ENCODE results near the gene SNAP25.

SNAP25 gene

GRCh38 chr20:10324198-10324847 lies 105.7 kb downstream of the SNAP25 start:
- no peak overlapping the region for H3K4me3 ChIP-seq (ENCODE audit: low read length)
- H3K36me3 ChIP-seq (replicated peaks; ENCODE audit: insufficient read depth, low read length): no peaks in the 10 kb centered on the region
- no peaks in the 10 kb centered on the region for H3K9me2 ChIP-seq (replicated peaks; ENCODE audit: insufficient read depth, low read length)
- H3K4me2 ChIP-seq (ENCODE audit: low read depth, low read length): no peak overlapping the region
- H3K9ac ChIP-seq (ENCODE audit: low read length): no peak overlapping the region
- no peak overlapping the region for H2AFZ ChIP-seq (ENCODE audit: low read length)
- H3K27me3 ChIP-seq (replicated peaks; ENCODE audit: insufficient read depth, low read length): no peaks in the 10 kb centered on the region
- H4K20me1 ChIP-seq (ENCODE audit: insufficient read depth, low read length): no peaks in the 10 kb centered on the region
- peaks cover 7% of the 10 kb centered on the region for H3K4me1 ChIP-seq (ENCODE audit: low read length)
- no peaks in the 10 kb centered on the region for H3K9me3 ChIP-seq (replicated peaks; ENCODE audit: insufficient read depth, low read length)
- H3K79me2 ChIP-seq (ENCODE audit: low read length): no peaks in the 10 kb centered on the region
- H3K27ac ChIP-seq (ENCODE audit: low read length): no peak overlapping the region
- no peaks in the 10 kb centered on the region for H3F3A ChIP-seq (ENCODE audit: insufficient read depth, low read length)
- TF ChIP-seq EZH2phosphoT487 (IDR thresholded peaks at IDR 0.05; ENCODE audit: low read length) (no peak), CTCF (IDR thresholded peaks at IDR 0.05; ENCODE audit: low read length) (no peak), EZH2 (optimal IDR thresholded peaks at IDR 0.05; ENCODE audit: low read depth, low read length) (no peak)
- no peak for DNase-seq

- Histone ChIP-seq H3K27me3 (replicated peaks; ENCODE audit: insufficient read depth, low read length) (no peaks in the 10 kb centered on the region), H3F3A (ENCODE audit: insufficient read depth, low read length) (no peaks in the 10 kb centered on the region), H3K36me3 (replicated peaks; ENCODE audit: insufficient read depth, low read length) (no peaks in the 10 kb centered on the region), H3K9me2 (replicated peaks; ENCODE audit: insufficient read depth, low read length) (no peaks in the 10 kb centered on the region), H3K79me2 (ENCODE audit: low read length) (no peaks in the 10 kb centered on the region), H3K4me3 (ENCODE audit: low read length) (no peak overlapping the region), H3K9ac (ENCODE audit: low read length) (no peak overlapping the region), H3K9me3 (replicated peaks; ENCODE audit: insufficient read depth, low read length) (no peaks in the 10 kb centered on the region), H3K4me2 (ENCODE audit: low read depth, low read length) (no peak overlapping the region), H3K4me1 (ENCODE audit: low read length) (no peaks in the 10 kb centered on the region), H2AFZ (ENCODE audit: low read length) (no peak overlapping the region), H4K20me1 (ENCODE audit: insufficient read depth, low read length) (no peaks in the 10 kb centered on the region), H3K27ac (ENCODE audit: low read length) (no peak overlapping the region)
- DNase-seq: no peak
- no peak for TF ChIP-seq EZH2phosphoT487 (IDR thresholded peaks at IDR 0.05; ENCODE audit: low read length)
- TF ChIP-seq EZH2 (optimal IDR thresholded peaks at IDR 0.05; ENCODE audit: low read depth, low read length): no peak
- TF ChIP-seq CTCF (IDR thresholded peaks at IDR 0.05; ENCODE audit: low read length): no peak
These were observed 110.2 kb downstream of the SNAP25 start for GRCh38 chr20:10328897-10329255.

- DNase-seq: no peak
- no peak overlapping the region for H3K4me3 ChIP-seq (ENCODE audit: low read length)
- no peaks in the 10 kb centered on the region for H3K9me2 ChIP-seq (replicated peaks; ENCODE audit: insufficient read depth, low read length)
- no peak overlapping the region for H3K27ac ChIP-seq (ENCODE audit: low read length)
- H3K9me3 ChIP-seq (replicated peaks; ENCODE audit: insufficient read depth, low read length): no peaks in the 10 kb centered on the region
- H4K20me1 ChIP-seq (ENCODE audit: insufficient read depth, low read length): no peaks in the 10 kb centered on the region
- no peak overlapping the region for H3K4me2 ChIP-seq (ENCODE audit: low read depth, low read length)
- H3K4me1 ChIP-seq (ENCODE audit: low read length): no peaks in the 10 kb centered on the region
- H3F3A ChIP-seq (ENCODE audit: insufficient read depth, low read length): no peaks in the 10 kb centered on the region
- no peak overlapping the region for H3K9ac ChIP-seq (ENCODE audit: low read length)
- no peaks in the 10 kb centered on the region for H3K27me3 ChIP-seq (replicated peaks; ENCODE audit: insufficient read depth, low read length)
- H3K36me3 ChIP-seq (replicated peaks; ENCODE audit: insufficient read depth, low read length): no peaks in the 10 kb centered on the region
- H2AFZ ChIP-seq (ENCODE audit: low read length): no peak overlapping the region
- no peak for TF ChIP-seq EZH2 (optimal IDR thresholded peaks at IDR 0.05; ENCODE audit: low read depth, low read length)
- no peak for TF ChIP-seq CTCF (IDR thresholded peaks at IDR 0.05; ENCODE audit: low read length)
- no peak for TF ChIP-seq EZH2phosphoT487 (IDR thresholded peaks at IDR 0.05; ENCODE audit: low read length)
- H3K79me2 ChIP-seq (ENCODE audit: low read length): no peaks in the 10 kb centered on the region
These were observed 110.9 kb downstream of the SNAP25 start for GRCh38 chr20:10329387-10330005.
